ENCODE measurements around the gene TRAF5.

- TF ChIP-seq, protein P1, sequence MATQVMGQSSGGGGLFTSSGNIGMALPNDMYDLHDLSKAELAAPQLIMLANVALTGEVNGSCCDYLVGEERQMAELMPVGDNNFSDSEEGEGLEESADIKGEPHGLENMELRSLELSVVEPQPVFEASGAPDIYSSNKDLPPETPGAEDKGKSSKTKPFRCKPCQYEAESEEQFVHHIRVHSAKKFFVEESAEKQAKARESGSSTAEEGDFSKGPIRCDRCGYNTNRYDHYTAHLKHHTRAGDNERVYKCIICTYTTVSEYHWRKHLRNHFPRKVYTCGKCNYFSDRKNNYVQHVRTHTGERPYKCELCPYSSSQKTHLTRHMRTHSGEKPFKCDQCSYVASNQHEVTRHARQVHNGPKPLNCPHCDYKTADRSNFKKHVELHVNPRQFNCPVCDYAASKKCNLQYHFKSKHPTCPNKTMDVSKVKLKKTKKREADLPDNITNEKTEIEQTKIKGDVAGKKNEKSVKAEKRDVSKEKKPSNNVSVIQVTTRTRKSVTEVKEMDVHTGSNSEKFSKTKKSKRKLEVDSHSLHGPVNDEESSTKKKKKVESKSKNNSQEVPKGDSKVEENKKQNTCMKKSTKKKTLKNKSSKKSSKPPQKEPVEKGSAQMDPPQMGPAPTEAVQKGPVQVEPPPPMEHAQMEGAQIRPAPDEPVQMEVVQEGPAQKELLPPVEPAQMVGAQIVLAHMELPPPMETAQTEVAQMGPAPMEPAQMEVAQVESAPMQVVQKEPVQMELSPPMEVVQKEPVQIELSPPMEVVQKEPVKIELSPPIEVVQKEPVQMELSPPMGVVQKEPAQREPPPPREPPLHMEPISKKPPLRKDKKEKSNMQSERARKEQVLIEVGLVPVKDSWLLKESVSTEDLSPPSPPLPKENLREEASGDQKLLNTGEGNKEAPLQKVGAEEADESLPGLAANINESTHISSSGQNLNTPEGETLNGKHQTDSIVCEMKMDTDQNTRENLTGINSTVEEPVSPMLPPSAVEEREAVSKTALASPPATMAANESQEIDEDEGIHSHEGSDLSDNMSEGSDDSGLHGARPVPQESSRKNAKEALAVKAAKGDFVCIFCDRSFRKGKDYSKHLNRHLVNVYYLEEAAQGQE (IDR thresholded peaks at IDR 0.05): no peak
- TF ChIP-seq CTCF (IDR thresholded peaks at IDR 0.05) (no peak), MAX (IDR thresholded peaks at IDR 0.05) (no peak; the same call in 1 of the 2 replicates), BHLHE40 (IDR thresholded peaks at IDR 0.05; ENCODE audit: low read depth, low read length) (no peak), CBX8 (IDR thresholded peaks at IDR 0.05) (no peak), EHMT2 (IDR thresholded peaks at IDR 0.05; ENCODE audit: low read depth) (no peak), POLR2A (IDR thresholded peaks at IDR 0.05; ENCODE audit: low read length) (no peak)
- TF ChIP-seq, protein P2, sequence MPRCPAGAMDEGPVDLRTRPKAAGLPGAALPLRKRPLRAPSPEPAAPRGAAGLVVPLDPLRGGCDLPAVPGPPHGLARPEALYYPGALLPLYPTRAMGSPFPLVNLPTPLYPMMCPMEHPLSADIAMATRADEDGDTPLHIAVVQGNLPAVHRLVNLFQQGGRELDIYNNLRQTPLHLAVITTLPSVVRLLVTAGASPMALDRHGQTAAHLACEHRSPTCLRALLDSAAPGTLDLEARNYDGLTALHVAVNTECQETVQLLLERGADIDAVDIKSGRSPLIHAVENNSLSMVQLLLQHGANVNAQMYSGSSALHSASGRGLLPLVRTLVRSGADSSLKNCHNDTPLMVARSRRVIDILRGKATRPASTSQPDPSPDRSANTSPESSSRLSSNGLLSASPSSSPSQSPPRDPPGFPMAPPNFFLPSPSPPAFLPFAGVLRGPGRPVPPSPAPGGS (IDR thresholded peaks at IDR 0.05): no peak
Measured at GRCh38 chr1:211327346-211327921, 801 bp downstream of the TRAF5 start.
